ENCODE results near the gene GPR17. TPM values are rescaled to one million over a fixed set of nuclear protein-coding genes. Genes with fewer than 3 reads are reported as not detected.
A peak's percentile ranks its signal among the peaks of the same experiment; 100 is the strongest.

The GPR17 gene
- total and polyA plus RNA-seq, 11 donors = 0.10 to 8.0 (median 0.26) TPM; not detected in 3

- 88 to 94% (median 91%) methylated on average over 16 to 33 of the region's 33 CpGs for WGBS, 4 donors
- H3K4me1 ChIP-seq = peaks cover 20 to 90% (median 68%) of the 10 kb centered on the region in 12 donors
These were observed 9.4 kb upstream of the GPR17 start for GRCh38 chr2:127636248-127637235.

GRCh38 chr2:127637236-127637630 is 8.7 kb upstream of the GPR17 start:
- Histone ChIP-seq H3K27ac (peak overlapping the region; percentile 76 to 96 (median 89)), H3K4me3 (peak overlapping the region in 1 of 12 donors; percentile 1), H3K27me3 (no peaks in the 10 kb centered on the region), H3K9me3 (no peaks in the 10 kb centered on the region), H3K36me3 (peaks cover 0 to 38% (median 22%) of the 10 kb centered on the region in 9 donors), H3K4me1 (peaks cover 20 to 90% (median 66%) of the 10 kb centered on the region in 12 donors)
- no peak for TF ChIP-seq CTCF (IDR thresholded peaks at IDR 0.05)
- no peak for TF ChIP-seq POLR2A (IDR thresholded peaks at IDR 0.05)
- ATAC-seq (peak in 2 of 4 donors; percentile 0 to 8), DNase-seq (peak in 1 of 5 donors; percentile 30)
- intact Hi-C loops (cut with DNase I) = loop anchor here in 3 of 10 donors (5.0 kb wide), 2 partner anchors 35 to 110 kb away; partner anchors contain the start of gene IWS1 (in 1 of the 3)
- 53 to 72% (median 61%) methylated on average over 6 to 13 of the region's 13 CpGs for WGBS, 4 donors

More at GRCh38 chr2:127636248-127637235, 9.4 kb upstream of the GPR17 start:
- Histone ChIP-seq H3K4me3 (no peak overlapping the region), H3K27ac (peak overlapping the region; percentile 76 to 96 (median 89)), H3K27me3 (no peaks in the 10 kb centered on the region), H3K36me3 (peaks cover 0 to 31% (median 16%) of the 10 kb centered on the region in 9 donors), H3K9me3 (no peaks in the 10 kb centered on the region)
- intact Hi-C loops (cut with DNase I) = loop anchor here in 3 of 10 donors (5.0 kb wide), 2 partner anchors 36 to 109 kb away; partner anchors contain the start of gene IWS1 (in 1 of the 3)
- ATAC-seq (no peak), DNase-seq (peak in 1 of 5 donors; percentile 31)
- no peak for TF ChIP-seq POLR2A (IDR thresholded peaks at IDR 0.05)
- TF ChIP-seq CTCF (IDR thresholded peaks at IDR 0.05) = no peak

- DNase-seq (peak; percentile 65 to 78 (median 69)), ATAC-seq (peak; percentile 11 to 59 (median 20))
- intact Hi-C loops (cut with DNase I) = loop anchor here in 3 of 10 donors (5.0 kb wide), 2 partner anchors 35 to 110 kb away; partner anchors contain the start of gene IWS1 (in 1 of the 3)
- Histone ChIP-seq H3K36me3 (peaks cover 0 to 39% (median 22%) of the 10 kb centered on the region in 9 donors), H3K27ac (peak overlapping the region; percentile 76 to 96 (median 89)), H3K4me3 (peak overlapping the region in 1 of 12 donors; percentile 1), H3K9me3 (no peaks in the 10 kb centered on the region), H3K27me3 (no peaks in the 10 kb centered on the region), H3K4me1 (peaks cover 20 to 90% (median 66%) of the 10 kb centered on the region in 12 donors)
- 22 to 37% (median 33%) methylated on average over 8 of the region's 8 CpGs for whole genome bisulfite sequencing, 4 donors
- TF ChIP-seq POLR2A (IDR thresholded peaks at IDR 0.05) (no peak), CTCF (IDR thresholded peaks at IDR 0.05) (no peak)
These were observed 8.2 kb upstream of the GPR17 start for GRCh38 chr2:127637725-127638252.

Measured in heart left ventricle (tissue), 16 donors.